GM19467 (cell line): Measurements from ENCODE around the gene SAXO2.
"Not testable (repeated sequence)": the region's sequence is repeated elsewhere in the genome, so short reads cannot be mapped to it uniquely, and the experiment has no call there.

Source experiments
- ATAC-seq: cut with Tn5 transposase; IDR thresholded peaks from one replicate; pipeline ENCODE4 v1.9.1; 2021; ENCODE audit warnings: mild to moderate bottlenecking, moderate library complexity; ENCODE audit not compliant: unreplicated experiment

Gene SAXO2

DNA sequence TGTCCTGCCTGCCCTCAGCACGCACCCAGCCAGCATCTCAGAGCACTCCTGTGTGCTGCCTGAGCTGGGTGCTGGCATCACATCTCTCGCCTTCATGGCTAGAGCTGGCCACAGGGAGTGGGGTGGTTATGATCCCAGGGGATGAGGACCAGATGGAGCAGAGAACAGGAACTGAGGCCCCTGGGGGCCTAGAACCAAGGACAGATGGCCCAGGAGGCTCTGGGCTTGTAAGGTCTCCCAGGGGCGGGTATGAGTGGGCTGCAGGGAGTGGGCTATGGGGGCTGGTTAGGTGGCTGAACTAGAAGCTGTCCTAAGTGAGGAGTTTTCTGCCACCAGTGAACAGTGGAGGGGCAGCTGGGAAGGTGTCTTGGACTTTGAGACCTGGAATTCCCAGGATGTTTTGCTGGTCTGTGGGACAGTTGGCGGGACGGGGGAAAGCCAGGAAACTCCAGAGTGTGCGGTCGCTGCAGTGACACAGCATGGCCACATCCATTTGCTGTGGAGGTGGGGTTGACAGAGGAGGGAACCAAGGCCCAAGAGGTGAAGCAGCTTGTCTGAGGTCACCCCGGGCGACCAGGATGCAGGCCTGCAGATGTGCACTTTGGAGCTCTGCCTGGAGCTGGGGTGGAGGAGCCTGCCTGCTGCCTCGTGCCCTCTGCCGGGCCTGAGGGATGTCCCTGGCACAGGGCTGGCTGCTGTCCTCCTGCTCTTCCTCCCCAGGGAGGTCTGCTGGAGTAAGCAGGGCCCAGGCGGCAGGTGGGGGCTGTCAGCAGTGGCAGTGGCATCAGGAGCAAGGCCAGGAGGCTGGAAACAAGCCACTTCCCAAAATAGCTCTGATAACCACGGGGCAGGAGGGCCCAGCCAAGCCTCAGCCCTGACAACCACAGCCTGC is 70.3 kb downstream of the SAXO2 start:
- not testable (repeated sequence) for ATAC-seq

DNA sequence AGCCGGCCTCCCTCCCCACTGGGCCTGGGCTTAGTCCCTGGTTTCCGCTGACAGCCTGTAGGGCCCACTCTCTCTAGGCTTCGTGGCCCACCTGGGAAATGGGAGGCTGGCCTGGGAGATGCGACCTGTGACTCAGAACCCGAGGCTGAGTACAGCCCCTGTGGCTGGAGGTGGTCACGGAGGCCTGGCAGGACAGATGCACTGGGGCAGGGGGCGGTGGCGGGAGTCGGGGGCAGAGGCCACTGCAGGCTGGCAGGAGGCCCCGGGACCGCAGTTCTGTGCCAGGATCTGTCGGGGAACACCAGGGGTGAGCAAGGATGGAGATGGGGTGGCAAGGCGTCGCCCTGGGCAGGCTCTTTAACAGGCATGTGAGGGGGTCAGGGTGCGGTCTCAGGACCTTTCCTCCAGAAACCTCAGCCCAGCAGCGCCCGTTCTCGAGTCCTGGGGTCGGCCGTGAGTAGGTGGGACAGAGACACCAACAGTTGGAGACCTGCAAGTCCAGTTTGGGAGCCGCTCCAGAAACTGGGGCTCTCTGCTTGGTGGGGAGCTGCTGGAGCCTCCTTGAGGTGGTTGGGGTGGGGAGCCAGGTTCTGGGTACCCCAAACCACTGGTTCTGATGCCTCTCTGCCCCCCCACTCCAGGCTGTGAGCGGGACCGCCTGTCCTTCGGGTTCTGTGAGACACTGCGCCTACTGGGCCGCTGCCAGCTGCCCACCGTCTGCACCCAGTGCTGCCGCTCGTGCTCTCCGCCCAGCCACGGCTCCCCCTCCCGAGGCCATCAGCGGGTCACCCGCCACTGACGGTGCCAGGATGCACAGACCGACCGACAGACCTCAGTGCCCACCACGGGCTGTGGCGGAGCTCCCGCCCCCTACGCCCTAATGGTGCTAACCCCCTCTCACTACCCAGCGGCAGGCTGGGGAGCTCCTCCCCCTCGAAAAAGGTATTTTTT is 71.3 kb downstream of the SAXO2 start:
- ATAC-seq = not testable (repeated sequence)
